NCI-H2081 (cell line): ENCODE measurements around the gene CAMSAP1.

Experiments used
- DNase-seq, 2 experiments: peaks; one replicate each; lab custom pipeline; 2025; lab: John Stamatoyannopoulos, UW

CAMSAP1 gene

DNA sequence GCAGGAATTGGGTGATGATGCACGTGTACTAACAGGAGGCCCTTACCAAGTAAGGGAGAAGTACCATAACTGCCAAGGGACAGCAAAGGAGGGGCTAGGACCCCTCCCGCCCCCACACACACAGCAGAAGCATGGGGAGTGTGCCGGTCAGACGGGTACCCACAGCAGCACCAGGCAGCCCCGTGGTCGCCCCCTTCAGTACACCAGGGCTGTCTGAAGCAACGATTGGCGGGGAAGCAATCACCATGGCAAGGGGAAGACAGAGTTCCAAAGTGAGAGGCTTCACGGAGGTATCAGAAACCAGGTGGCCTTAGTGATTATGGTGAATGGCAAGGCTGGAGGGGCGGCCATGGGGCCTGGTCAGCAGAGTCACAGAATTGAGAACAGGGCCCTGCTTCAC lies 72.2 kb downstream of the CAMSAP1 start:
- no peak for DNase-seq

DNA sequence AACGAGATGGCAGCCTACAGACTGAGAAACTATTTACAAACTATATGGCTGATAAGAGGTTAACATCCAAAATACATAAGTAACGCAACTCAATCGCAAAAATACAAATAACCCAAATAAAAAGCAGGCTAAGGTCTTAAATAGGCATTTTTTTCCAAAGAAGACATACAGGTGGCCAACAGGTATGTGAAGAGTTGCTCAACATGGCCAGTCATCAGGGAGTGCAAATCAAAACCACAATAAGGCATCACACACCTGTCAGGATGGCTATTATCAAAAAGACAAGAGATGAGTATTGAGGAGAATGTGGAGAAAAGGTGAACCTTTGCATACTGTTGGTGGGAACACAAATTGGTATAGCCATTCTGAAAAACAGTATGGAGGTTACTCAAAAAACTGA lies 73.5 kb downstream of the CAMSAP1 start:
- no peak for DNase-seq

- DNase-seq, result no peak
Observed at GRCh38 chr9:135830496-135830895, 76.8 kb downstream of the CAMSAP1 start.

DNA sequence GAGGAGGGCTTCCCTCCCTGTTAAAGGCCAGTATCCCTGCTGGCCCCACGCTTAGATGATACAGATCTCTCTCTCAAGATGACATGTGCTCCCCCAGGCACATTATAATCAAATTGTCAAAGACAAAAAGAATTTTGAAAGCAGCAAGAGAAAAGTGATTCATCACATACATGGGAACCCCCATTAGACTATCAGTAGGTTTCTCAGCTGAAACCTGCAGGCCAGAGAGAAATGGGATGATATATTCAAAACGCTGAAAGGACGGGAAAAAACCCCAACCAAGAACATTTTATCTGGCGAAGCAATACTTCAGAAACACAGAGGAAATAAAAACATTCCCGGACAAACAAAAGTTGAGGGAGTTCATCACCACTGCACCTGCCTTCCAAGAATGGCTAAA lies 78.7 kb downstream of the CAMSAP1 start:
- DNase-seq, result no peak

- no peak for DNase-seq
Observed at GRCh38 chr9:135827866-135828580, 79.3 kb downstream of the CAMSAP1 start.

DNA sequence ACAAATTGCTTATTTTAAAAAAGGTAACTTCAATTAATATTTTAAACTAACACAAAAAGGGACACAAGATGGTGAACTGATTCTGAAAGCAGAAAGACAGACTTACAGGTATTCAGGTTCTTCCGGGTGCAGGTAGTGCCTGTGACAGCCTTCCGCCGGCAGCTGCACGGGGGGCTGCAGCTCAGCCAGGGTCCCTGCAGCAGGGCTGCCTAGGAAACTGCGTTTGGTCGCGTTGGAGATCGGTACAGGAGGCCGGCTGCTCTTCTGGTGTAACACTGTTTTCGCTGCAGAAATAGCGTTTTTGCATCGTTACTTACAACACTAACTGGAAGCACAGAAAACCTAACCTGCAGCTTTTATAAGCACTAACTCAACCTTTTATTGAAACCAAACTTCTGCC lies 80.0 kb downstream of the CAMSAP1 start:
- DNase-seq, result no peak

- DNase-seq, result no peak
Observed at GRCh38 chr9:135826188-135826545, 81.2 kb downstream of the CAMSAP1 start.

GRCh38 chr9:135825435-135826187 lies 81.7 kb downstream of the CAMSAP1 start:
- DNase-seq, result no peak

DNA sequence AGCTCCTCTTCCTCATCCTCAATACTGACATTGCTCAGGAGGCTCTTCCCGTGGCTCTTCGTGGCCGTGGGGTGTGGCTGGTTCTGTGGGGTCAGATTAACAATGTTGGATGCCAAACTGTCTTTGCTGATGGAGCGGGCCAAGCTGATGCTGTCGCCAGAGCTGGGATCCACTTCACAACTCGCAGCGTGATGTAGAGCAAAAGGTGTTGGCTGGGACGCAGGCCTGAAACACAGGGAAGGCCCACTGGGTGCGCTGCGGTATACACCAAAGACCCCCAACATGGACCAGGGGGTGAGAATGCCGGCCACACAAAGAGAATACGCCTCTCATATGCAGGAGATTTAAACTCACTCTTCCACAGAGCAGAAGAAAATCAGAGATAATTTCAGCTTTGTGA lies 84.3 kb downstream of the CAMSAP1 start:
- no peak for DNase-seq

- no peak for DNase-seq
Observed at GRCh38 chr9:135822374-135822755, 85.0 kb downstream of the CAMSAP1 start.

DNA sequence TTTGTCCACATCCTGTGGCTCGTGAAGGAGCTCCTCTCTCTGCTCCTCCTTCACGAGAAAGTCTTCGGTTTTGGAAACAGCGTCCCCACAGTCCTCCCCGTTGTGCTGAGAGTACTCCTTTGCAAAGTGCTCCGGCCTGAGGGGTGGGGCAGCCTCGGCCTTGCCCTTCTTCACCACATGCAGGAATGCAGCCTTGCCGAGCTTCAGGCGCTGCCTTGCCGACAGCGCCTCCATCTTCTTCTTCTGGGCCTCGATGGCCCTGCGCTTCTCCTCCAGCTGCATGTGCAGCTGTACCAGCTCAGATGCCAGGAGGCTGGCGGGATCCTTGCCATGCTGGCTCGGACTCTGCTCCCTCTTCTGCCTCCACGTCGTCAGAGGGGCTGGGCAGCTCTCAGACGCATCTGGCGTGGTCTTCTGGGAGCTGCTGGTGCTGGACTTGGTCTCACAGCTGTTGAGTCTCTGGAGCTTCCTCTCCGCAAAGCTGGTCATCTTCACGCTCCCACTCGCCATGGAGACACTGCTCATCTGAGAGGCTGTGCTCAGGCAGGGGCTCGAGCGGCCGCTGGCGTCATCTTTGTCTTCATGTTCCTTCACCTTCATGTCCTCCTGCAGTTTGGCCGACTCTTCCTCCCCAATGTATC lies 85.5 kb downstream of the CAMSAP1 start:
- no peak for DNase-seq

GRCh38 chr9:135821116-135821515 lies 86.2 kb downstream of the CAMSAP1 start:
- no peak for DNase-seq

- no peak for DNase-seq
Observed at GRCh38 chr9:135820661-135821060, 86.7 kb downstream of the CAMSAP1 start.

DNA sequence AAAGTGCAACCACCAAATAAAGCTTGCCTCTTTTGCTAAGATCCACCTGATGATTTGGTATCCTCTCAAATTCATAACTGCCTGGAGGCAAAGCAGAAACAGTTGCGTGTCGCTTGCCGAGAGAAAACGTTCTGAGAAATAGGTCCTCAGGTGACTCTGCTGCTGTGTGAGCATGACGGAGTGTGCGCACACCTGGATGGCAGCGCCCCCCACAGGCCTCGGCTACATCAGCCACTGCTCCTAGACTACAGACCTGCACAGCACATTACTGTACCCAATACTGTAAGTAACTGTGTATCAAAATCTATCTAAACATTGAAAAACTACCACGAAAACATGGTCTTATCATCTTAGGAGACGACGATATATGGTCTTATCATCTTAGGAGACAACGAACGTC lies 87.4 kb downstream of the CAMSAP1 start:
- no peak for DNase-seq

GRCh38 chr9:135818718-135819475 lies 88.4 kb downstream of the CAMSAP1 start:
- no peak for DNase-seq

GRCh38 chr9:135817951-135818717 lies 89.2 kb downstream of the CAMSAP1 start:
- no peak for DNase-seq

DNA sequence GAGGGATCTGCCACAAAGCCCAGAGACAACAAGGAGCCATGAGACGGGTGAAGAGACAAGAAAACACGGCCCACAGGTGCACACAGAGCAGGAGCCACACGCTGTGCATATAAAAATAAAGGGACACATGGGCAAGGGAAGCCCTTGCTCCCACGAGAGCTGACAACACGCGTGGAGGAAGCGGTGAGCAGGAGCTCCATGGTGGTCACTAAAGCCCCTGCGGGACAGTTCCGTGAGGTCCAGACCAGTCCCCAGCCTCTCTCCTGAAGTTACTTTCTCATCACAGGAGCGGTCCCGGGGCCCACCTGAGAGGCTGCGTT lies 90.7 kb downstream of the CAMSAP1 start:
- DNase-seq, result no peak

DNA sequence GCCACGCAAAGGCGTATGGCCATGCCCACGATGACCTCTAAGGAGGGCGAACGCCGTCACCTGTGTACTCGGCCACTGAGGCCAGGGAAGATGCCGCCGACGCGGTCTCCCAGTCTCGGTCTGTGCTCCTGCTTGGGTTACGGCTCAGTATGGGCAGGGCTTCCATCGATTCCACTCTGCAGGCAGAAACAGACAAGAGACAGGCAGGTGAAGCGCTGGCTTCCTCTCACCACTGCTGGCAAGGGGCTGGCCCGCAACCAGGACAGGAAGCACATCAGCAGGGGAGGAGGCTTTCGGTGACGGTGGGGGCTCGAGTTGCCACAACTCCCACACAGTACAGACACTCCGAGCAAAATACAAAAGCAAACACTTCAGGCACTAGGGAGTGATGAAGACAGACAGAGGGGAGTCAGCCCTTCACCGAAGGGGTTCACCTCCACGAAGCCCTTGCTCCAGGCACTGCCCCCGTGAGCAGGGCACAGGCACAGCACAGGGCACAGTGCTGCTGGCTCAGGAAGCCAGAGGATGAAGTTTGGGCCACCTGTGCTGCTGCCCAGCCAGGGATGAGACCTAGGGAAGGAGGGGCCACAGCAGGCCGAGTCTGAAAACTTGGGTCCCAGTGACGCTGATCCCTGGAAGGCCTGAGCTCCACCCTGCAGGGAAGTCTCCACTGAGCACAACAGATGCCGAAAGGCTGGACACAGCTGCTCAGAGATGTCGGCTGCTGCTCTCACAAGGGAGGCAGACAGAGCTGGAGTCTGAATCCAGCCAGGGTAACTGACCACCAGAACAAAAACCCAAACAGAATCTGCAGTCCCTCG lies 91.3 kb downstream of the CAMSAP1 start:
- DNase-seq, result peak in 1 of 2 experiments; percentile 30

DNA sequence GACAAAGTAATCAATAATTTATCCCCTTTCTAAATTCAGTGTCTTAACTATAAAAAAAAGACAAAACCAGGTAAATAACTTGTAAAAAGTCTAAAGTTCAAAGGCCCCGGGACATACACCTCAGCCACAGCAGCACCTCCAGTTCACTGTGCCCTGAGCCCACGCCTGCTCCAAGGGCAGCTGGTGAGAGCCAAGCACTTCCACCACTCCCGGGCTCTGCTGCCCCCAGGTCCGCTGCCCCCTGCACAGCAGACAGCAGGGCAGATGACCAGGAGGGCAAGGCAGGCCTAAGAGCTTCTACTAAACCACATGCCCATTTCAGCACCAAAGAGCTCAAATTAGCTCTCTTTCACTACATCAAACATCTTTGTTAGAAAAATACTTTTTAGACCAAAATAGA lies 91.9 kb downstream of the CAMSAP1 start:
- no peak for DNase-seq

GRCh38 chr9:135814421-135815095 lies 92.8 kb downstream of the CAMSAP1 start:
- DNase-seq, result no peak
